Prostate gland (tissue), 2 donors: ENCODE results near the gene CENATAC. TPM values are rescaled to one million over a fixed set of nuclear protein-coding genes. Genes with fewer than 3 reads are reported as not detected.
"Not testable (repeated sequence)": the region's sequence is repeated elsewhere in the genome, so short reads cannot be mapped to it uniquely, and the experiment has no call there.

Experiments used
- DNase-seq: peaks from one replicate; pipeline ENCODE4 v3.0.0-alpha.2; 2019; ENCODE audit warnings: low spot score
- H3K27ac ChIP-seq, 2 donors: fragments of 200-600 bp; sonication (generic); 2 replicates each; pipeline ENCODE4 v1.5.1; 2017 to 2019
- H3K27me3 ChIP-seq: fragments of 200-600 bp; sonication (generic); replicated peaks from 2 replicates; pipeline ENCODE4 v1.5.1; 2019; ENCODE audit not compliant: insufficient read depth
- H3K36me3 ChIP-seq, 2 donors: fragments of 200-600 bp; sonication (generic); 1 replicate in 1 of 2; 2 replicates in 1 of 2; pipeline versions ENCODE4 v1.5.1 to v1.8.1; 2017 to 2019
- H3K4me1 ChIP-seq: fragments of 200-600 bp; sonication (generic); replicated peaks from 2 replicates; pipeline ENCODE4 v1.5.1; 2019
- H3K4me3 ChIP-seq, 2 donors: fragments of 200-600 bp; sonication (generic); 2 replicates each; pipeline ENCODE4 v1.5.1; 2017 to 2019
- H3K9me3 ChIP-seq: fragments of 200-600 bp; sonication (generic); 2 replicates; pipeline ENCODE4 v1.5.1; 2017
- CTCF ChIP-seq, 4 experiments: fragments of 200-600 bp in 2 of 4; fragments of 450-650 bp in 2 of 4; sonication (generic) in 2 of 4; IDR thresholded peaks; 1 replicate in 3 of 4; 2 replicates in 1 of 4; pipeline ENCODE4 v1.5.1; 2016 to 2019; ENCODE audit warnings: antibody characterized with exemption in 4 of 4, mild to moderate bottlenecking in 2 of 4, moderate library complexity in 2 of 4
- POLR2A ChIP-seq: fragments of 450-650 bp; IDR thresholded peaks from one replicate; pipeline ENCODE4 v1.6.1; 2016; ENCODE audit warnings: antibody characterized with exemption, mild to moderate bottlenecking
- POLR2AphosphoS5 ChIP-seq: sonication (generic); formaldehyde crosslinking; IDR thresholded peaks from one replicate; pipeline ENCODE4 v1.6.1; 2017; ENCODE audit warnings: antibody characterized with exemption
- WGBS: methylation state at CpG from one replicate; pipeline ENCODE4 v1.1.5; 2018; 5-methylcytosine and 5-hydroxymethylcytosine counted together
- intact Hi-C: fragments of 100-400 bp; cut with DNase I; formaldehyde crosslinking; loops from one replicate; pipeline ENCODE4 v1.14.2; 2022
- total RNA-seq, 2 donors: library from RNA; depleted of rRNA; stranded (reverse); fragments of >200 nt; gene quantifications; one replicate each; pipeline ENCODE4 v1.1.0, GENCODE V29; 2016

CENATAC gene
- total RNA-seq, 2 donors from 2014 or later: 19.4 to 44.5 TPM

DNA sequence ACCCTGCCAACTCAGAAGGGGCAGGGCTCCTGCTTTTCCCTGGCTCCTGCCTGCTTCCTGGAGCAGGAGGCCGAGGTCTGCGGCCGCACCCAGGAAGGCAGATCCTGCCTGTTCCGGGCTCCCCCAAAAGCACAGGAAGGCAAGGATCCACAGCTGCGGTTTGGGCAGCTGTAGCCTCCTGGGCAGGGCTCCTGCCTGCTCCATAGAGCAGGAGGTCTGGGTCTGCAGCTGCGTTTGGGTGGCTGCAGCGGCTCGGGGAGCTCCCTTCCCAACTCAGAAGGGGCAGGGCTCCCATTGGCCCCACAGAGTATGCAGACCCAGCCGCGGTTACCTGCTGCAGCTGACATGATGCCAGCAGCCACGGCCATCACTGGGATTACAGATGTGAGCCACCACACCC lies 36.3 kb upstream of the CENATAC start:
- intact Hi-C loops: no loop called here
- no peaks in the 10 kb centered on the region for H3K36me3 ChIP-seq
- H3K27ac ChIP-seq: no peak overlapping the region
- TF ChIP-seq POLR2A (no peak), POLR2AphosphoS5 (no peak), CTCF (IDR thresholded peaks at IDR 0.05) (no peak)
- H3K27me3 ChIP-seq: no peaks in the 10 kb centered on the region
- DNase-seq: no peak
- H3K9me3 ChIP-seq: no peaks in the 10 kb centered on the region
- no peaks in the 10 kb centered on the region for H3K4me1 ChIP-seq
- WGBS: 44% methylated on average over 11 of the region's 11 CpGs
- H3K4me3 ChIP-seq: no peak overlapping the region

DNA sequence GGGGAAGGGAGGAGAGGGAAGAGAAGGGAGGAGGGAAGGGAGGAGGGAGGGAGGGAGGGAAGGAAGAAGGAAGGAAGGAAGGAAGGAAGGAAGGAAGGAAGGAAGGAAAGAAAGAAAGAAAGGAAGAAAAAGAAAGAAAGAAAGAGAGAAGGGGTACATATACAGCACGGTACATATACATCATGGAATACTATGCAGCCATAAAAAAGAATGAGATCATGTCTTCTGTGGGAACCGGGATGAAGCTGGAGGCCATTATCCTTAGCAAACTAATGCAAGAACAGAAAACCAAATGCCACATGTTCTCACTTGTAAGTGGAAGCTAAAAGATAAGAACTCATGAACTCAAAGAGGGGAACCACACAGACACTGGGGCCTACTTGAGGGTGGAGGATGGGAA lies 28.4 kb upstream of the CENATAC start:
- H3K4me3 ChIP-seq, intact Hi-C loops, DNase-seq, H3K36me3 ChIP-seq, H3K27ac ChIP-seq, H3K4me1 ChIP-seq, H3K27me3 ChIP-seq, H3K9me3 ChIP-seq: not testable (repeated sequence)
- 94% methylated on average over 2 of the region's 2 CpGs for WGBS

DNA sequence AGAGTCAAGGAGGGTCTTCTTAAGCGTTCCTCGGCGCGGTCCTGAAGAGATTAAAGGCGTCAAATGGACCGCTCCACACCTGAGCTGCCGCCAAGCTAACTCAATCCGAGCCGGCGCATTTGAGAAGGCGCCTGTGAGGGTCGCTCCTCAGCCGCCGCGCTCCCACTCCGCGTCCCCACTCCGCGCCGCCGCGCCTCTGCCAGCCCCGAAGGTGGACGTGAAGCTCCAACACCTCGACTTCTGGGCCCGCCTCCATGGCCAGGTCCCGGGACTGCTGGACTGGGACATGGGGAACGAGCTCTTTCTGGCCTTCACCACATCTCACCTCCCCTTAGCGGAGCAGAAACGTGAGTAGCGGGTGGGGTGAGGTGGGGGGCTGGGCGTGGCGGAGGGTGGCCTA lies 26.3 kb upstream of the CENATAC start, which contains the start of gene FOXR1:
TSS of gene FOXR1 (plus strand) at position 116 of the 400 bp plus-strand sequence. CDS start at position 287, 171 bp downstream.
- intact Hi-C loops: no loop called here
- no peak within 1 kb of the TSS for H3K4me3 ChIP-seq
- no peaks in the 10 kb centered on the region for H3K27me3 ChIP-seq
- 65% methylated on average over 26 of the region's 33 CpGs for WGBS
- no peaks in the 10 kb centered on the region for H3K9me3 ChIP-seq
- TF ChIP-seq POLR2AphosphoS5 (no peak), POLR2A (no peak), CTCF (IDR thresholded peaks at IDR 0.05) (no peak)
- no peak for DNase-seq
- H3K36me3 ChIP-seq: no peaks in the 10 kb centered on the region
- H3K4me1 ChIP-seq: no peaks in the 10 kb centered on the region
- H3K27ac ChIP-seq: no peak within 1 kb of the TSS

GRCh38 chr11:118973985-118974384 lies 24.0 kb upstream of the CENATAC start:
- WGBS: 93% methylated on average over 2 of the region's 2 CpGs
- Histone ChIP-seq H3K27ac (no peak overlapping the region), H3K4me3 (no peak overlapping the region), H3K27me3 (no peaks in the 10 kb centered on the region), H3K4me1 (no peaks in the 10 kb centered on the region), H3K36me3 (no peaks in the 10 kb centered on the region), H3K9me3 (no peaks in the 10 kb centered on the region)
- intact Hi-C loops: no loop called here
- TF ChIP-seq CTCF (IDR thresholded peaks at IDR 0.05): no peak
- no peak for TF ChIP-seq POLR2A
- no peak for TF ChIP-seq POLR2AphosphoS5
- no peak for DNase-seq

DNA sequence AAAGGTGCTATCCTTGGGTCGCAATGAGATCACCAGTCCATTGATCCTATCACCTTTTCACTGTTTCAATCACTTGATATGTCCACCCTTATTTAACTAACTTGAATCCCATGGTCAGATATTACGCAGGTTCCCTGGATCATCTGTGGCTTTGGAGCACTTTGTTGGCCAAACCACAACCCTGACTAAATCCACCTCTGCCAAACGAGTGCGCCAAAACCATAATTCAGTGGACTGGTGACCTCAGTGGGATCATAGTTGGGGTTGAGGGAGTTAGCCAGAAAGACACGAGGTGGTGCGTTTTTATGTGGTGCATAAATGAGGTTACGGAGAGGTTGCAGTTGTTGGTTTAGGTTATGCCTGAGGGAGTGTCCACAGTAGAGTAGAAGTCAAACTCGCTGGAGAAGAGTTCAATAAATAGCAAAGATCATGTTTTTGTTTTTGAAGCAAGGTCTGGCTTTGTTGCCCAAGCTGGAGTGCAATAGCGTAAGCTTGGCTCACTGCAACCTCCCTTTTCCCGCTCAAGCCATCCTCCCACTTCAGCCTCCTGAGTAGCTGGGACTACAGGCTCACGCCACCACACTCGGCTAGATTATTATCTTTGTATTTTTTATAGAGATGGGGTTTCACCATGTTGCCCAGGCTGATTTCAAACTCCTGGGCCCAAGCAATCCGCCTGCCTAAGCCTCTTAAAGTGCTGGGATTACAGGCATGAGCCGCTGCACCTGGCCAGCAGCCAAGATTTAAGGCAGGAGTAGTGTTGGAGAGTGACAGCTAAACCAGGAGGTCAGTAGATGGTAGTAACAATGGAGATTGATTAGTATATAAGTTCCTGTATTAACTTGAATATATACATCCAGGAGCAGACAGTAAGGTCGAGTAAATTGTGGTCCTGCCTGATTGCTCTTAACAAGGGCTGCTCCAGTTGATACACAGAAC lies 21.9 kb upstream of the CENATAC start:
- TF ChIP-seq POLR2AphosphoS5 (no peak), POLR2A (no peak)
- H3K4me3 ChIP-seq: no peak overlapping the region
- no peak overlapping the region for H3K27ac ChIP-seq
- no peak for DNase-seq
- H3K27me3 ChIP-seq: no peaks in the 10 kb centered on the region
- WGBS: 71% methylated on average over 15 of the region's 15 CpGs
- no peaks in the 10 kb centered on the region for H3K36me3 ChIP-seq
- intact Hi-C loops: no loop called here
- H3K9me3 ChIP-seq: no peaks in the 10 kb centered on the region
- no peaks in the 10 kb centered on the region for H3K4me1 ChIP-seq

DNA sequence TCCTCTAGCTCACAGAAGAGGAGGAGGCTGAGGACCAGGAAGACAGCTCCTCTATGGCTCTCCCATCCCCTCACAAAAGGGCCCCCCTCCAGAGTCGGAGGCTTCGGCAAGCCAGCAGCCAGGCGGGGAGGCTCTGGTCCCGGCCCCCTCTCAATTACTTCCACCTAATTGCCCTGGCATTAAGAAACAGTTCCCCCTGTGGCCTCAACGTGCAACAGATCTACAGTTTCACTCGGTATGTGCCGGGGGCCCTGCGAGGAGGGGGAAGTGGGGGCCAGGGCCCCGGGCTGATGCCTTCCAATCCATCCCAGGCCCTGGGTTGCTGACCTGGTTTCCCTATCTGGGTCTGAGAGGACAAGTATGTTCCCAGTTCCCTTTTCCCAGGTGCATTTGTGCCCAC lies 18.5 kb upstream of the CENATAC start:
- Histone ChIP-seq H3K36me3 (no peaks in the 10 kb centered on the region), H3K4me3 (no peak overlapping the region), H3K27me3 (no peaks in the 10 kb centered on the region), H3K27ac (no peak overlapping the region), H3K9me3 (no peaks in the 10 kb centered on the region), H3K4me1 (no peaks in the 10 kb centered on the region)
- 43% methylated on average over 9 of the region's 9 CpGs for WGBS
- DNase-seq: no peak
- intact Hi-C loops: no loop called here
- TF ChIP-seq POLR2AphosphoS5 (no peak), POLR2A (no peak)
